Stimulated activated CD4-positive, alpha-beta T cell treated with anti-CD3 and anti-CD28 coated beads, Interleukin-12 subunit alpha, Interleukin-12 subunit beta, amount 100 ng/mL, for 24 hours (primary cell): ENCODE data around the gene TBRG4.
"Not testable (repeated sequence)": the region's sequence is repeated elsewhere in the genome, so short reads cannot be mapped to it uniquely, and the experiment has no call there.

Source experiments
- DNase-seq, 2 experiments: peaks; one replicate each; pipeline ENCODE4 v3.0.0-alpha.2; 2020; ENCODE audit warnings: low read depth in 2 of 2

TBRG4 gene

GRCh38 chr7:45117582-45117981 lies 6.1 kb upstream of the TBRG4 start:
- DNase-seq = no peak

- no peak for DNase-seq
These were observed 4.6 kb upstream of the TBRG4 start for GRCh38 chr7:45116048-45116447.

GRCh38 chr7:45114926-45115325 lies 3.4 kb upstream of the TBRG4 start:
- no peak for DNase-seq

GRCh38 chr7:45114257-45114656 lies 2.8 kb upstream of the TBRG4 start:
- not testable (repeated sequence) for DNase-seq

- no peak for DNase-seq
These were observed 1.2 kb upstream of the TBRG4 start for GRCh38 chr7:45112648-45113047.

- DNase-seq = no peak
These were observed 2.6 kb downstream of the TBRG4 start for GRCh38 chr7:45108863-45109262.

GRCh38 chr7:45107356-45107755 lies 4.1 kb downstream of the TBRG4 start:
- DNase-seq = no peak

GRCh38 chr7:45106820-45107219 lies 4.7 kb downstream of the TBRG4 start:
- DNase-seq = no peak

- DNase-seq = no peak
These were observed 5.8 kb downstream of the TBRG4 start for GRCh38 chr7:45105588-45106188.

- DNase-seq = no peak
These were observed 6.5 kb downstream of the TBRG4 start for GRCh38 chr7:45104844-45105587.

- no peak for DNase-seq
These were observed 7.3 kb downstream of the TBRG4 start for GRCh38 chr7:45103958-45104843.

- DNase-seq = no peak
These were observed 8.4 kb downstream of the TBRG4 start for GRCh38 chr7:45102785-45103712.

- DNase-seq = no peak
These were observed 9.7 kb downstream of the TBRG4 start for GRCh38 chr7:45101748-45102147.

- DNase-seq = no peak
These were observed 10.6 kb downstream of the TBRG4 start for GRCh38 chr7:45100761-45101480.

GRCh38 chr7:45099891-45100760 lies 11.4 kb downstream of the TBRG4 start:
- no peak for DNase-seq

GRCh38 chr7:45098983-45099839 lies 12.3 kb downstream of the TBRG4 start:
- DNase-seq = no peak

- no peak for DNase-seq
These were observed 18.6 kb downstream of the TBRG4 start for GRCh38 chr7:45092931-45093235.

GRCh38 chr7:45092100-45092930 lies 19.2 kb downstream of the TBRG4 start:
- DNase-seq = no peak
